ENCODE data around the gene PCSK5.

Gene PCSK5

GRCh38 chr9:75974016-75974766 is 83.7 kb downstream of the PCSK5 start:
- Histone ChIP-seq H3F3A (ENCODE audit: insufficient read depth, low read length) (no peaks in the 10 kb centered on the region), H3K4me3 (ENCODE audit: low read length) (no peak overlapping the region), H3K27me3 (replicated peaks; ENCODE audit: insufficient read depth, low read length) (no peaks in the 10 kb centered on the region), H3K9me3 (replicated peaks; ENCODE audit: insufficient read depth, low read length) (no peaks in the 10 kb centered on the region), H3K36me3 (replicated peaks; ENCODE audit: insufficient read depth, low read length) (no peaks in the 10 kb centered on the region), H4K20me1 (ENCODE audit: insufficient read depth, low read length) (no peaks in the 10 kb centered on the region), H3K4me1 (ENCODE audit: low read length) (no peaks in the 10 kb centered on the region), H3K4me2 (ENCODE audit: low read depth, low read length) (no peak overlapping the region), H3K9me2 (replicated peaks; ENCODE audit: insufficient read depth, low read length) (no peaks in the 10 kb centered on the region), H3K79me2 (ENCODE audit: low read length) (no peaks in the 10 kb centered on the region), H3K9ac (ENCODE audit: low read length) (no peak overlapping the region), H3K27ac (ENCODE audit: low read length) (no peak overlapping the region), H2AFZ (ENCODE audit: low read length) (no peak overlapping the region)
- DNase-seq: no peak
- TF ChIP-seq EZH2 (optimal IDR thresholded peaks at IDR 0.05; ENCODE audit: low read depth, low read length): no peak
- TF ChIP-seq EZH2phosphoT487 (IDR thresholded peaks at IDR 0.05; ENCODE audit: low read length): no peak
- no peak for TF ChIP-seq CTCF (IDR thresholded peaks at IDR 0.05; ENCODE audit: low read length)

DNA sequence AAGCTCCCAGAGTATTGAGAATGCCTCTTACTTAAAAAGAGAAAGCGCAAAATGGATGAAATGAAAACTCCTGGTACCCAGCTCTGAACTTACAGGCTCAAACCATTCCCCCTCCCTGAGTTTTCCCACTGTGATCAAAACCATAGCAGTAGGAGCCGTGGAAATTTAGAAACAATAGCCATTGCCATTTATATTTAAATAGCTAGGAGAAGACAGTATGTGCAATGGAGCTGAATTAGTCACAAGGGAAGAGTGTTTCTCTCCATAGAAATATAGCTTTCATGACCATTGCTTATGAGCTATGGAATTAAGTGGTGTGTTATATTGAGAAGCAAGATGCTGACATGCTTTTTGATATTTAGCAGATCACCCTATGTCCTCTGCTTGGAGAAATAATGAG is 84.6 kb downstream of the PCSK5 start:
- Histone ChIP-seq H3K27ac (ENCODE audit: low read length) (no peak overlapping the region), H3K9me3 (replicated peaks; ENCODE audit: insufficient read depth, low read length) (no peaks in the 10 kb centered on the region), H3K79me2 (ENCODE audit: low read length) (no peaks in the 10 kb centered on the region), H2AFZ (ENCODE audit: low read length) (no peak overlapping the region), H3K27me3 (replicated peaks; ENCODE audit: insufficient read depth, low read length) (no peaks in the 10 kb centered on the region), H3F3A (ENCODE audit: insufficient read depth, low read length) (no peaks in the 10 kb centered on the region), H3K4me3 (ENCODE audit: low read length) (no peak overlapping the region), H3K9ac (ENCODE audit: low read length) (no peak overlapping the region), H3K4me2 (ENCODE audit: low read depth, low read length) (no peak overlapping the region), H3K4me1 (ENCODE audit: low read length) (no peaks in the 10 kb centered on the region), H4K20me1 (ENCODE audit: insufficient read depth, low read length) (no peaks in the 10 kb centered on the region), H3K9me2 (replicated peaks; ENCODE audit: insufficient read depth, low read length) (no peaks in the 10 kb centered on the region), H3K36me3 (replicated peaks; ENCODE audit: insufficient read depth, low read length) (no peaks in the 10 kb centered on the region)
- DNase-seq: no peak
- no peak for TF ChIP-seq EZH2 (optimal IDR thresholded peaks at IDR 0.05; ENCODE audit: low read depth, low read length)
- no peak for TF ChIP-seq EZH2phosphoT487 (IDR thresholded peaks at IDR 0.05; ENCODE audit: low read length)
- no peak for TF ChIP-seq CTCF (IDR thresholded peaks at IDR 0.05; ENCODE audit: low read length)

DNA sequence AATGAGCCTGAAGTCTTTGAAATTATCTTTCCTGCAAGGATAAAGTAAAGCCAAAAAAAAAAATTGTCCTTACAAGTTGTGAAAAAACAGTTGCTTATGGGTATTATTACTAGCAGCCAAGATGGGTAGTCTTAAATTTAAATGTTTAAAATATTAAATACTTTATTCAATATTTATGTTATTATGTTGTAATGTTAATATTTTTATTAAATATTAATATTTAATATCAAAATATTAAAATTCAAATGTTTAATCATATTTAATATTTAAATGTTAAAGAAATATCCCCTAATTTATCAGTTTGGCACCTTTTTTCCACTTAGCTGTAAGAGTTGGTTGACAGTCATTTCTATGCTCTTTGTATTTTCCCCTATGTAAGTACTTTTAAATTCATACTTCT is 86.1 kb downstream of the PCSK5 start:
- no peak overlapping the region for H3K27ac ChIP-seq (ENCODE audit: low read length)
- H3K4me1 ChIP-seq (ENCODE audit: low read length): no peaks in the 10 kb centered on the region
- no peaks in the 10 kb centered on the region for H3K27me3 ChIP-seq (replicated peaks; ENCODE audit: insufficient read depth, low read length)

More for the DNA sequence above, 86.1 kb downstream of the PCSK5 start:
- Histone ChIP-seq H3K4me2 (ENCODE audit: low read depth, low read length) (no peak overlapping the region), H3K9me3 (replicated peaks; ENCODE audit: insufficient read depth, low read length) (no peaks in the 10 kb centered on the region), H3K9ac (ENCODE audit: low read length) (no peak overlapping the region), H3K4me3 (ENCODE audit: low read length) (no peak overlapping the region), H3K79me2 (ENCODE audit: low read length) (no peaks in the 10 kb centered on the region), H3K9me2 (replicated peaks; ENCODE audit: insufficient read depth, low read length) (no peaks in the 10 kb centered on the region), H3F3A (ENCODE audit: insufficient read depth, low read length) (no peaks in the 10 kb centered on the region), H4K20me1 (ENCODE audit: insufficient read depth, low read length) (no peaks in the 10 kb centered on the region), H2AFZ (ENCODE audit: low read length) (no peak overlapping the region), H3K36me3 (replicated peaks; ENCODE audit: insufficient read depth, low read length) (no peaks in the 10 kb centered on the region)
- no peak for DNase-seq
- TF ChIP-seq EZH2 (optimal IDR thresholded peaks at IDR 0.05; ENCODE audit: low read depth, low read length) (no peak), EZH2phosphoT487 (IDR thresholded peaks at IDR 0.05; ENCODE audit: low read length) (no peak), CTCF (IDR thresholded peaks at IDR 0.05; ENCODE audit: low read length) (no peak)
